Thyroid gland (tissue), 4 donors: ENCODE data around the gene ALPG.
A peak's percentile ranks its signal among the peaks of the same experiment; 100 is the strongest.

Experiments
- POLR2A ChIP-seq, 2 donors: fragments of 450-650 bp; IDR thresholded peaks; one replicate each; pipeline ENCODE4 v1.6.1; 2017; ENCODE audit warnings: antibody characterized with exemption in 2 of 2, mild to moderate bottlenecking in 2 of 2, moderate library complexity in 1 of 2
- TF ChIP-seq, protein P1 (sequence below), 6 experiments: fragments of 200-600 bp in 3 of 6; fragments of 450-650 bp in 3 of 6; sonication (generic) in 3 of 6; IDR thresholded peaks; one replicate each; pipeline ENCODE4 v1.5.1; 2016 to 2019; ENCODE audit warnings: antibody characterized with exemption in 6 of 6, mild to moderate bottlenecking in 2 of 6, inconsistent platforms in 1 of 6, moderate library complexity in 1 of 6

- TF ChIP-seq, protein P1, sequence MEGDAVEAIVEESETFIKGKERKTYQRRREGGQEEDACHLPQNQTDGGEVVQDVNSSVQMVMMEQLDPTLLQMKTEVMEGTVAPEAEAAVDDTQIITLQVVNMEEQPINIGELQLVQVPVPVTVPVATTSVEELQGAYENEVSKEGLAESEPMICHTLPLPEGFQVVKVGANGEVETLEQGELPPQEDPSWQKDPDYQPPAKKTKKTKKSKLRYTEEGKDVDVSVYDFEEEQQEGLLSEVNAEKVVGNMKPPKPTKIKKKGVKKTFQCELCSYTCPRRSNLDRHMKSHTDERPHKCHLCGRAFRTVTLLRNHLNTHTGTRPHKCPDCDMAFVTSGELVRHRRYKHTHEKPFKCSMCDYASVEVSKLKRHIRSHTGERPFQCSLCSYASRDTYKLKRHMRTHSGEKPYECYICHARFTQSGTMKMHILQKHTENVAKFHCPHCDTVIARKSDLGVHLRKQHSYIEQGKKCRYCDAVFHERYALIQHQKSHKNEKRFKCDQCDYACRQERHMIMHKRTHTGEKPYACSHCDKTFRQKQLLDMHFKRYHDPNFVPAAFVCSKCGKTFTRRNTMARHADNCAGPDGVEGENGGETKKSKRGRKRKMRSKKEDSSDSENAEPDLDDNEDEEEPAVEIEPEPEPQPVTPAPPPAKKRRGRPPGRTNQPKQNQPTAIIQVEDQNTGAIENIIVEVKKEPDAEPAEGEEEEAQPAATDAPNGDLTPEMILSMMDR (IDR thresholded peaks at IDR 0.05), result peak in 4 of 6 experiments; percentile 23 to 68 (median 30)
- no peak for TF ChIP-seq POLR2A (IDR thresholded peaks at IDR 0.05)
Measured at GRCh38 chr2:232438951-232439757, 32.5 kb downstream of the ALPG start.
